NB4 (cell line): ENCODE results near the gene LAMP1.
A peak's percentile ranks its signal among the peaks of the same experiment; 100 is the strongest.

ENCODE experiments used
- DNase-seq: peaks from one replicate; pipeline ENCODE4 v3.0.0; 2010; ENCODE audit warnings: low read depth
- H3K4me3 ChIP-seq: one replicate; pipeline ENCODE4 v1.5.1; 2011; ENCODE audit warnings: mild to moderate bottlenecking, low read depth, low read length, moderate library complexity
- CTCF ChIP-seq: IDR thresholded peaks from one replicate; pipeline ENCODE4 v1.5.1; 2012; ENCODE audit warnings: low read depth, low read length
- MAX ChIP-seq: IDR thresholded peaks from 2 replicates; pipeline ENCODE4 v1.6.1; 2011; ENCODE audit warnings: low read depth, low read length
- MYC ChIP-seq: IDR thresholded peaks from 2 replicates; pipeline ENCODE4 v1.6.1; 2011; ENCODE audit warnings: low read depth, low read length
- POLR2A ChIP-seq: IDR thresholded peaks from 2 replicates; pipeline ENCODE4 v1.6.1; 2011; ENCODE audit warnings: mild to moderate bottlenecking; ENCODE audit not compliant: insufficient read length; ENCODE audit errors: extremely low read depth

Gene LAMP1

GRCh38 chr13:113322890-113323651, 26.0 kb downstream of the LAMP1 start:
- no peak overlapping the region for H3K4me3 ChIP-seq
- no peak for TF ChIP-seq MYC
- no peak for TF ChIP-seq MAX
- no peak for TF ChIP-seq POLR2A
- no peak for TF ChIP-seq CTCF
- no peak for DNase-seq

- H3K4me3 ChIP-seq, result no peak overlapping the region
- TF ChIP-seq CTCF, result no peak
- no peak for TF ChIP-seq MAX
- TF ChIP-seq MYC, result no peak
- no peak for TF ChIP-seq POLR2A
Measured at GRCh38 chr13:113323869-113324268, 26.8 kb downstream of the LAMP1 start.

GRCh38 chr13:113324398-113324797, 27.4 kb downstream of the LAMP1 start:
- DNase-seq, result no peak
- TF ChIP-seq MYC (no peak), MAX (no peak), CTCF (no peak), POLR2A (no peak)
- H3K4me3 ChIP-seq, result no peak overlapping the region

More at GRCh38 chr13:113323869-113324268, 26.8 kb downstream of the LAMP1 start:
- DNase-seq, result no peak

- TF ChIP-seq POLR2A, result no peak
- no peak for TF ChIP-seq MAX
- TF ChIP-seq CTCF, result no peak
- no peak for TF ChIP-seq MYC
- H3K4me3 ChIP-seq, result no peak overlapping the region
- DNase-seq, result no peak
Measured at GRCh38 chr13:113325779-113326178, 28.7 kb downstream of the LAMP1 start.

GRCh38 chr13:113327391-113327765, 30.3 kb downstream of the LAMP1 start:
- no peak for TF ChIP-seq POLR2A
- TF ChIP-seq MYC, result no peak
- TF ChIP-seq CTCF, result no peak
- TF ChIP-seq MAX, result no peak
- peak; percentile 39 for DNase-seq
- H3K4me3 ChIP-seq, result no peak overlapping the region
